IPS-11a (cell line): Measurements from ENCODE around the gene SYNPR.

Source experiments
- H3K4me3 ChIP-seq: one replicate; pipeline ENCODE4 v1.5.1; 2013; ENCODE audit warnings: low read depth, low read length, control low read depth

Gene SYNPR

DNA sequence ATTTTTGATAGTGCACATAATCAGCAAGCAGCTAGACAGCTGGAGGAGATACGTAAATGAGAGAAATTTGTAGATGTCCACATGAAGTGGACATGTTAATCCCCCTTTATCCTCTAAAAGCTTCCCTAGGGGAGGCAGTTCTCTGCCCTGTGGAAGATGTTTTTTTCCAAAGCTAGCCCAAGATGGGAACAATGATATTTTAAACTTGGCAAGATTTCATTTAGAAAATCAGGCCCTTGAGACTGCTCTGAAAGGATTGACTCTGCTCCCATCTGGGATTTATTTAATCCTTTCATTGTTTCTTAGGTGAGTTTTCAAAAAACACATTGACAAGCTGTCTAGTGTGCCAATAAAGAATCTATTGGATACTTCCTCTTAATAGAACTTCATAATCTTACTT lies 92.0 kb downstream of the SYNPR start:
- no peak overlapping the region for H3K4me3 ChIP-seq

- no peak overlapping the region for H3K4me3 ChIP-seq
Observed at GRCh38 chr3:63383040-63383439, 104.9 kb downstream of the SYNPR start.

DNA sequence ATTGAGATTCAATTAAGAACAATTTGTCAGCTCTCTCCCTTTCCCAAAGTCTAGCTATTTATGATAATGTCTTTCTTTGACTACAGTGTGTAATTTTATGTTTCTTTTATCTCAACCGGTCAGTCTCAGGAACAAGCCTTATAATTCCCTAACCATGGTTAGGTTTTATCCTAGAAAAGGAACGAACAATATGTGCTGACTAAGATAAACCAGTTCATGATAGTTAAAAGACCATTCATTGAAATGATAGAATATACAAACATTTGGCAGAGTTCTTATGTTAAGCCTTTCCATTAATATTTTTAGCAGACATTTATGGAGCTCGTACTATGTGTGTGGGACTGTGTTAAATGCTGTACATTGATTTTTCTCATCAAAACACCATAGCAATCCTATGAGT lies 106.3 kb downstream of the SYNPR start:
- H3K4me3 ChIP-seq: no peak overlapping the region

DNA sequence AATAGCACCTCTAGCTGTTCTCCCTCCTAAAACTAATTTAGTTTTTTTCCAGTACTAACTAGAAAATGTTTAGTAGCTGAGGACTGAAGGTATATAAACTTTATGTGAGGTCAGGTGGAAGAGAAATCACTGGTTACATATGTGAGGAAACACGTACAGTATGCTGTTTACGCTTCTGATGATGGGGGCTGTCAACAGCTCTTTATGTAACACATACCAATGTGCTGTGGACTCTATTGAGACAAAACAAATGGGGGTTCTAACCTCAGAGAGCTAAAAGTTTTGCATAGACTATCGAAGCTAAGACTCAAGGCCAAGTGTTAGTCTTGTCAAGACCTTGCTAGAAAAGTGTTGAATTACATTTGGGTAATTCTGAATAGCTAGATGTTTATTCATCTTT lies 107.5 kb downstream of the SYNPR start:
- no peak overlapping the region for H3K4me3 ChIP-seq

DNA sequence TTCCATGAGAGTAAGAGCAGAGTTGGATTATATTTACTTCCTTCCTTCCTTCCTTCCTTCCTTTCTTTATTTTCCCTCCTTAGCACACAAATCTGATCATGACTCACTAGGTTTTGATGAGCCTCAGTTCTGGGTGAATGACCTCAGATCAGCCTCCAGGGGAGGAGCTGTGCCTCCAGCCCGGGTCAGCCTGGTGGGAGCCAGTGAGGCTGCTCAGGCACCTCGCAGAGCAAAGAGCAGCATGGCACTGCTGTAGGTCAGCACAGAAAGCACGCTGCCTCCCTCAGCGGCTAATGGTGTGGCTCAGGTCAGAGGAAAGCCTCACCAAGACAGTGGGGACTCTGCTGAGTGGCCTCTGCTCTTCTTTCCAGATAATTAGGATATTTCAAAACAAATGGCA lies 108.5 kb downstream of the SYNPR start:
- H3K4me3 ChIP-seq: no peak overlapping the region

DNA sequence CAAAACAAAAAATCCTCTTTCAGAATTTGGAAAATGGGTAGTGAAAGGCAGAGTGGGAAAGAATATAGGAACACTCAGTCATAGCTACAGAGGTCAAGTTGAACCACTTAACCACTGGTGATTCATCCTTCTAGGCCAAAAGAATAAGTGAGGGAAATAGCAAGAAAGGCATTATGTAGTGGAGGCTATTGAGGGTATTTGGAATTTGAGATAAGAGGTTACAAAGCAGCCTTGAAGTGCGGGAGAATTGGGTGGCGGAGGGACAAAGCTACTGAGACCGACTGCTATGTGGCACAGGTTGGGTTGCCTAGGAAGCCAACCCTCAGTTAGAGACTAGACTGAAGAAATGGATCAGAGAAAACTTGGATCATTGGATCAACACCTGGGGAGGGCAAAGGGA lies 109.5 kb downstream of the SYNPR start:
- no peak overlapping the region for H3K4me3 ChIP-seq

GRCh38 chr3:63390710-63391230 lies 112.7 kb downstream of the SYNPR start:
- no peak overlapping the region for H3K4me3 ChIP-seq

DNA sequence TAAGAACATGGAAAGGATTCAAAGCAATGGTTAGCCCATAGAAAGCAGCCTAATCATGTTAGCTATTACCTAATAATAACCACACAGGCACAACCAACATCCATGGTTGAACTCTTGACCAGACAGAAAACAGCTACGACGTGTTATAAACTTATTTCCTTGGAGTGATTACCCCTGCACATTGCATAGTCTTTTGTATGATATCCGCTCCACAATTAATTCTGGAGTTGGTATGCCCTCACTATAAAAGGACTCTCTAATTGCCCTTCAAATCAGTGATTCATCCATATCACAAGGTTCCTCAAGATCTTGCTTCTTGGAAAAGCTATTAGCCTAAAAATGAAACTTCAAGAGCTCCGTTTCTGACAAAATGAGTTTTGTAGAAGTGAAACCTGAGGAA lies 117.9 kb downstream of the SYNPR start:
- H3K4me3 ChIP-seq: no peak overlapping the region

- no peak overlapping the region for H3K4me3 ChIP-seq
Observed at GRCh38 chr3:63400246-63400860, 122.2 kb downstream of the SYNPR start.

DNA sequence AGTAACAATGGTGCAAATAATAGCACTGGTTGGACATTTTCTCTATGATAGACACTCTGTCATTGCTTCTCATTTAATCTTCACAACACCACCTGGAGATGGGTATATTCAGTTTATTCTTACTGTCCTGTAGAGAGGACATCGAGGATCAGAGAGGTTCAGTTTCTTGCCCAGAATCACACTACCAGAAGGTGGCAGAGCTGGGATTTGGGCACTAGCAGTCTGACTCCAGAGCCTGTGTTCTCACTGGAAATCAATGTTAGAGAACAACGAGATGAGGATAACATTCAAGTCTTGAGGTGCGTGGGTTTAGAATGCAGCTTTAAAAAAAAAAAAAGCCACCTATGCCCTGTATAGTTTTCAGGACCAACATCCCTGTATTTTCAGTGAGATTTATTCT lies 127.8 kb downstream of the SYNPR start:
- no peak overlapping the region for H3K4me3 ChIP-seq

DNA sequence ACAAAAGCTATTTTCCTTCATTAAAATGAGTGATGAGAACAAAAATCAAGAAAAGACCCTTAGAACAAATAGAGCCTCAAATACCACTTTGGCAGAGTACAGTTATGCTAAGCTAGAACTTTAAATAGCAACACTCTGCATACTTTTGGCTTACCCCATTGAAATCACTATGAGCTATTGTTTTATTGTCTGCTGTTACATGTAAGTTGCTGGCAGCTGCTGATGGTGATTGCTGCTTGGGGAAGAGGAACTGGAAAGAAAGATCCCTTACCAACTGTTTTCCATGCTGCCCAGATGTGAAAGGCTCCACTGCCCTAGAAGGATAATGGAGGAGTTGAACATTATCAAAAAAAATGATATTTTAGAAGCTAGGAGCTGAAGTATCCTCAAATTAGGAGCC lies 135.4 kb downstream of the SYNPR start:
- H3K4me3 ChIP-seq: no peak overlapping the region

DNA sequence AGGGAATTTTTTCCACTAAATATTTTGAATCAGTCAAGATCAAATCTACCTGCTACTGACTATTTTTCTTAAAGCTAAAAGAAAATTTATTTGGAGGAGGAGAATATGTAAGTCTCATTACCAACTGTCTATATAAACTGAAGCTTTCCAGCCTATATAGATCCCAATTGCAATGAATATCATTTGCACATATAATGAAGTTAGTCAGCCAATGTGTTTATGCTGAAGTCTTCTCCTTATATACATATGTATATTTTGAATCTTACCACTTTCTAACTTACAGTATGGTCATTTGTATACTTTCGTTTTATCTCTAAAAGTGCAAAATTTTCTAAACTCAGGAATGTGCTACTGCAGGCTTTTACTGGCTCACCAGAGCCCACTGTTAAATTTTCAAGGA lies 136.5 kb downstream of the SYNPR start:
- no peak overlapping the region for H3K4me3 ChIP-seq

DNA sequence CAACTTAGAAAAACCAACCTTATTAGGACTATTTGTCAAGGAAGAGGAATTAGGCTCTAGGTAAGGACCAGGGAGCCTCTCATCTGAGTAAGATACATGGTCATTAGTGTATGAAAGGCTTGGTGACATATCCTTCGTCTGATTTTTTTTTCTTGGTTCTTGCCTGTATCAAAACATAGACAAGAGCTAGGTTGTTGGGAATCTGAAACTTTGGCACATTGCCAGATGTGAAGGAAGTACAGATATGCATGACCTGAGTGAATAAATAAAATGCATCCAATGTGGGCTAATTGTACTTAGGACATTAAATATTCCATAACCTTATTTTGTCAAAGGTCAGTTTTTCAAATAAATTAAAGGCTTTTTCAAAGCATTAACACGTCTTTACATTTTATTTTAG lies 151.8 kb downstream of the SYNPR start:
- H3K4me3 ChIP-seq: no peak overlapping the region

GRCh38 chr3:63430875-63431274 lies 152.8 kb downstream of the SYNPR start:
- H3K4me3 ChIP-seq: no peak overlapping the region

GRCh38 chr3:63437858-63438257 lies 159.8 kb downstream of the SYNPR start:
- no peak overlapping the region for H3K4me3 ChIP-seq

DNA sequence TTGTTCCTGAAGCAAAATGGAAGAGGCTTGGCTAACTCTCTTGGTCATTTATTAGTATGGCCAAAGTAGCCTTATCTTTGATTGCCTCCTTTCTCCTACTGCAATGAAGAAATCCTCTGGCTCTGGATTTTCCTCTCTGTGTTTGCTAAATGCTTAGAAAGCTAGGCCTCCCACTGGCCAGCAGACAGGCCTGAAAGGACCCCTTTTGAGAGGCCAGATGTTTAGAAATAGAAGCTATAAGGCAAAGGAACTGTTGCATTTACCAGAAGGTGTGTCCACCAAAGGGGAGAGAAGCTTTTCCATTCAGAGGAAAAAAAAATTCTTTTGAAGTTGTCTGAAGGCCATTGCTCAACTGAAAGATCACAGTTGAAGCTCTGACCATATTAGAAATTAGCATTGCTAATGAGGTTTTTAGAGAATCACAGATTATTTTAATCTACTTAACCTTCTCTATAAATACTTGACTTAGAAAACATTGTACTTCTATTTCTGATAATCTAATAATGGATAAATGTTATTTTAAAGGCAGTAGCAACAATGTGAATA lies 160.8 kb downstream of the SYNPR start:
- H3K4me3 ChIP-seq: no peak overlapping the region

GRCh38 chr3:63441262-63441661 lies 163.2 kb downstream of the SYNPR start:
- H3K4me3 ChIP-seq: no peak overlapping the region

GRCh38 chr3:63442918-63443317 lies 164.8 kb downstream of the SYNPR start:
- H3K4me3 ChIP-seq: no peak overlapping the region

DNA sequence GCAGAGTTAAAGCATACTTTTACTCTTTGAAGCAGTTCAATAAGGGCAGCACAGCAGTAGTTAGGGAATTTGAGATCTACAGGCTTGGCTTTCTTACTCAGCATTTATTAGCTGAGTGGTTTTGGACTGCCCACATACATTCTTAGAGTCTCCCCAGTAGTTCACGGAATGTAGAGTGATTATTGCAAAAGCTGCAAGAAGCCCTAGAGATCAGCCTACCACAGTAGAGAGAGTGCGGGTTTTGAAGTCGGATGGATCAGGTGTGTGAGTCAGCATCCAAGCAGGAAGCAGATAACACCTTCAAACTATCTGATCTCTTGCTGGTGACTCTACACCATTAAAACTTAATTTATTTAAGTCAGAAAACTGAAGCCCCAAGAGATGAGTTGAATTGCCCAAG lies 171.9 kb downstream of the SYNPR start:
- H3K4me3 ChIP-seq: no peak overlapping the region

- H3K4me3 ChIP-seq: no peak overlapping the region
Observed at GRCh38 chr3:63450634-63451363, 172.7 kb downstream of the SYNPR start.

- H3K4me3 ChIP-seq: no peak overlapping the region
Observed at GRCh38 chr3:63456901-63457300, 178.8 kb downstream of the SYNPR start.

- H3K4me3 ChIP-seq: no peak overlapping the region
Observed at GRCh38 chr3:63458405-63458804, 180.3 kb downstream of the SYNPR start.
